Activated T-cell treated with anti-CD3 and anti-CD28 coated beads, Interleukin-2, amount 50 U/mL, for 4 hours (primary cell): ENCODE measurements around the gene ANXA6. TPM values are rescaled to one million over a fixed set of nuclear protein-coding genes. Genes with fewer than 3 reads are reported as not detected.

Experiments used
- ATAC-seq, 2 donors: fragments of 200-7000 bp; cut with Tn5 transposase; one replicate each; pipeline ENCODE4 v1.10.0; 2021
- DNase-seq: peaks from one replicate; pipeline ENCODE4 v3.0.0-alpha.2; 2020
- H3K27me3 Mint-ChIP-seq: one replicate; pipeline ENCODE4 v1.8.0; 2021; ENCODE audit warnings: low read depth, mixed read lengths
- H3K36me3 Mint-ChIP-seq: one replicate; pipeline ENCODE4 v1.8.0; 2022; ENCODE audit warnings: mixed read lengths; ENCODE audit not compliant: insufficient read depth
- H3K4me1 Mint-ChIP-seq: one replicate; pipeline ENCODE4 v1.8.0; 2021; ENCODE audit warnings: low read depth, mixed read lengths
- H3K4me3 Mint-ChIP-seq: one replicate; pipeline ENCODE4 v1.8.0; 2021; ENCODE audit warnings: mild to moderate bottlenecking, moderate library complexity, mixed read lengths
- H3K9me3 Mint-ChIP-seq: one replicate; pipeline ENCODE4 v1.8.0; 2021; ENCODE audit warnings: mixed read lengths
- total RNA-seq, 3 donors: library from RNA; stranded (reverse); gene quantifications; one replicate each; pipeline ENCODE4 v1.2.1, GENCODE V29; 2021

Gene ANXA6
- total RNA-seq, 3 donors from 2014 or later, result 102 to 156 (median 128) TPM

DNA sequence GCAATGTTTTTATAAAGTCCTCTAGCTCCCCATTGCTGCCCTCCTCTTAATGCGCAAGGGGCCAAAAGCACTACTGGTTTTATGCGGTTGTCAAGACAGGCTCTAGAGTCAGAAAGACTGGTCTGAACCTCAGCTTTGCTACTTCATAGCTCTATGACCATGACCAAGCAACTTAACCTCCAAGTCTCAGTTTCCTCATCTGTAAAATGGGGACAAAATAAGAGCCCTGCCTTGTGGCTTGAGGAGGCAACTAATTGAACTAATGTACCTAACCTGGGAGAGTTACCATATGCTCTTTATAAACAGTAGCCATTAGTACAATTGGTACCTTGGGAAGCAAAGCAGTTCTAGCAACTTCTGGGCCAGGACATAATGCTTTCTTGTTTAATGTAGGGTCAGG, 36.5 kb downstream of the ANXA6 start:
- H3K9me3 Mint-ChIP-seq, result no peaks in the 10 kb centered on the region
- H3K4me1 Mint-ChIP-seq, result peaks cover 26% of the 10 kb centered on the region
- H3K4me3 Mint-ChIP-seq, result no peak overlapping the region
- DNase-seq, result no peak
- peaks cover 41% of the 10 kb centered on the region for H3K36me3 Mint-ChIP-seq
- no peak for ATAC-seq
- H3K27me3 Mint-ChIP-seq, result no peaks in the 10 kb centered on the region

DNA sequence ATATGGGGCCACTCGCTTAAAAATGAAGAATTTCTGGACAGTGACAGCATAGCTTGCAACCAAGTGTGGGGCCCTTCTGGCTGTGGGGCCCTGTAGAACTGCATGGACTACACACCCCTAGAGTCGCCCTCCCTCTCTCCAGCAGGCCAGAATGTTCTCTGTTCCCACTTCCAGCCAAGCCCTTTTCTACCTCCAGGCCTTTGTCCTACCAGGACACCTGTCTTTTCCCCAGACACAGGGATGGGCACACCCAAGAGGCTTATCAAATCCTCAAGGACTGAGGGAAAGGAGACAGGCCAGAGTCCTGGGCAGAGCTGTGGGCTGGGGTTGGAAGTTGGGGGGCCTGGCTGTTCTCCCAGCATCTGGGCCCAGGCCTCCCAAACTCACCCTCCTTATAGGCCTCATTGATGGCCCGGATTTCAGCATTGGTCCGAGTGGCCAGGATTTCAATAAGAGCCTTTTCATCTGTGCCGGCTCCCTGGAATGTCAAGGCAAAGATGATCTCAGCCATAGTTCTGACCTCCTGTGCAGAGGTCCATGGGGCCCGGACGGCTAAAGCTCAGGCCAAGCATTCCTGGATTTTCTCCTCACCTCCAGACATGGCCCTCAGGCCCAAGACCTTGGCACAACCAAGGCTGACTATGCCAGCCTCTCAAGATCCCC, 38.5 kb downstream of the ANXA6 start:
- no peaks in the 10 kb centered on the region for H3K27me3 Mint-ChIP-seq
- peaks cover 11% of the 10 kb centered on the region for H3K4me1 Mint-ChIP-seq
- peaks cover 37% of the 10 kb centered on the region for H3K36me3 Mint-ChIP-seq
- ATAC-seq (no peak), DNase-seq (no peak)
- H3K4me3 Mint-ChIP-seq, result no peak overlapping the region
- H3K9me3 Mint-ChIP-seq, result no peaks in the 10 kb centered on the region

DNA sequence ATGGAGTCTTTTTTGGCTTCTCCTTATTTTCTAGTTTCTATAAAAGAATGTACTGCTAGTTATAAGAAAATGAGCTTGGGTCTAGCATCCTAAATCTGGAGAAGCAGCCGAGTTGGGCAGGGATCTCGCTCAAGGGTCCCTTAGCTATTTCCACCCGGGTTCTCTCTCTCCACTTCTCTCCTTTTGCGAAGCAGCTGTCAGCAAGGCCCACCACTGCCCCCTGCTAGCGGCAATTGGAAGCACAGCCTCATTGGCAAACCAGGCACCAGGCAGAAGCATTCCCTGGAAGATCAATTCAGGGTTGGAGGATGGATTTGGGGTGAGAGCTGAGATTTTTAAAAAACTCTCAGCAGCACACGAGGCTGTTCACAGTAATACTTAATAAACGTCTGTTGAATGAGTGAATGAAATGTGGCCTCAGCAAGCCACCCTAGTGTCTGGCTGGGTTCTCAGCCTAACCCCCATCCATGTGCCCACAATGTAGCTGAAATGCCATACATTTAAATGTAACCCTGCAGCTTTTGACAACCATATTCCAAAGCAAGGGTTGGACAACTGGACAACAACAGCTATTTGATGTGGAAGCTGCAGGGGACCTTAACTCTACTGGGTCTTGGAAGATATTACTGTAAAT, 42.2 kb downstream of the ANXA6 start:
- Mint-ChIP-seq H3K27me3 (no peaks in the 10 kb centered on the region), H3K4me1 (peaks cover 3% of the 10 kb centered on the region), H3K4me3 (no peak overlapping the region), H3K36me3 (peaks cover 28% of the 10 kb centered on the region), H3K9me3 (no peaks in the 10 kb centered on the region)
- DNase-seq (peak; percentile 76), ATAC-seq (peak in 1 of 2 donors; percentile 58)

DNA sequence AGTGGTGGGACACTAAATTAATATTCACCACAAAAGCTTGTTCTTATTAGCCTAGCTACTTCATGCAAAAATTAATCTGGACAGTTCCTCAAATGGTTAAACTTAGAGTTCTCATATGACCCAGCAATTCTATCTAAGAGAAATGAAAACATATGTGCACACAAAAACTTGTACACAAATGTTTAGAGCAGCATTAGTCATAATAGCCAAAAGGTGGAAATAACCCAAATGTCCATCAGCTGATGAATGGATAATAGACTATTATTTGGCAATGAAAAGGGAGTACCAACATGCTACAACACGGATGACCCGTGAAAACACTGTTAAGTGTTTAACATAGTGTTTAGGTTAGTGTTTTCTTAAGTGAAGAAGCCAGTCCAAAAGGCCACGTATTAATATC, 43.9 kb downstream of the ANXA6 start:
- ATAC-seq (no peak), DNase-seq (no peak)
- Mint-ChIP-seq H3K4me1 (peaks cover 3% of the 10 kb centered on the region), H3K36me3 (peaks cover 31% of the 10 kb centered on the region), H3K27me3 (no peaks in the 10 kb centered on the region), H3K9me3 (no peaks in the 10 kb centered on the region), H3K4me3 (no peak overlapping the region)

DNA sequence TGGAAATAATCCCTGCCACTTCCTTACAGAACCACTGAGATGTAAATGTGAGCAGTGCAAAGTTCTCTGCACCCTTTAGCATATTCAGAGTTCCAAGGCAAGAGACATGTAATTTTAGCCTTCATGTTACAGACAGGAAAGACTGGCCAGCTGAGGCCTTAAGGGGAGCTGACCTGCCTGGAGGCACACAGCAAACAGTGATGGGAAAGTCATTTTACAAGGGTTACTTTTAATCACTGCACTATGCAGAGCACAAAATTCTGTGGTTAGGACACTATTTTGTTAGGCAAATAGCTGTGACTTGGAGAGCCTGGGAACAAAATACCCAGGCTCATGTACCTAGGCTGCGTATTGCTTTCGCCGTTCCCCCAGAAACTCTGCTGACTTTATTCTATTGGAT, 46.6 kb downstream of the ANXA6 start:
- H3K4me3 Mint-ChIP-seq, result no peak overlapping the region
- ATAC-seq (no peak), DNase-seq (no peak)
- H3K36me3 Mint-ChIP-seq, result peaks cover 39% of the 10 kb centered on the region
- H3K27me3 Mint-ChIP-seq, result no peaks in the 10 kb centered on the region
- peaks cover 3% of the 10 kb centered on the region for H3K4me1 Mint-ChIP-seq
- no peaks in the 10 kb centered on the region for H3K9me3 Mint-ChIP-seq

DNA sequence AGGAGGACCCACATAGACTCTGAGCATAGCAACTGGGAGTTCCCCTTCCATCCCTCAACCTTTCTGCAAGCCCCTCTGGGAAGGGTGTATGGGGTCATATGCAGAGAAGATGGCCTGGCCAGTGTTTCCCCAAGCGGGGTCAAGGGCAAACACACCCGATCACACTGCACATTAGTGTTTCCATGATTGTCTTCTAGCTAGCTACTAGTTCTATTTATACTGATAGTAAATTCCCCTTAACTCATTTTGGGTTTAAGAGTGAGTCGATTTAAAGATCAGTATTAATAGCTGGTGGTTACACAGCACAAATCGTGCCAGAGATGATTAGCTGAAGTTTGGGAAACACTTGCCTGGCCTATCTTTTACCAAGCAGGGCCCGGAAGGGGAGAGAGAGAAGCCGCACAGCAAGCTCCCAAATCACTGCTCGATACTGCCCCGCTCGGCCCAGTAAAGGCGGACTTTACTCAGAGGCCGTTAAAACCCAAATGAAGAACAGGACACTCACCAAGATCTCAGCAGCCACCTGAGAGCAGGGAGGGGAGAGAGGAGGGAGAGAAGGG, 47.4 kb downstream of the ANXA6 start:
- no peak for DNase-seq
- no peaks in the 10 kb centered on the region for H3K9me3 Mint-ChIP-seq
- peaks cover 40% of the 10 kb centered on the region for H3K36me3 Mint-ChIP-seq
- ATAC-seq, result peak in 1 of 2 donors; percentile 28
- peaks cover under 1% of the 10 kb centered on the region for H3K4me1 Mint-ChIP-seq
- H3K27me3 Mint-ChIP-seq, result no peaks in the 10 kb centered on the region
- H3K4me3 Mint-ChIP-seq, result no peak overlapping the region

DNA sequence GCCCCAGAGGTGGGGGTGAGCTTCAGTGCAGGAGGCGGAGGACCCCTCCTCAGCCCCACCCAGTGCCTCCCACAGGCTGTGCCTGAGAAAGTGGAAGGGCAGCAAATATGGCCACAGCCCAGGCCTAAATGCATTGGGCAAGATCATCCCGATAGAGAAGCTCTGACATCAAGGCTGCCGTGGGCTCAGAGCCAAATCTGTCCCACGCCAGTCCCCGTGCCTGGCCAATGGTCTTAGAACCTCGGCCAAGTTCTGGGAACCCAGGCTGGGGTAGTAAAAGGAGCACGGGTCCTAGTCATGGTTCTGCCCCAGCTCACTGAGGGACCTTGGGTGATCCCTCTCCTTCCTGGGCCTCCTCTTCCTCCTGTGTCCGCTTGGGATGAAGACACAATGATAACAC, 49.0 kb downstream of the ANXA6 start:
- Mint-ChIP-seq H3K4me1 (no peaks in the 10 kb centered on the region), H3K4me3 (no peak overlapping the region), H3K9me3 (no peaks in the 10 kb centered on the region), H3K27me3 (no peaks in the 10 kb centered on the region), H3K36me3 (peaks cover 44% of the 10 kb centered on the region)
- ATAC-seq (no peak), DNase-seq (no peak)

DNA sequence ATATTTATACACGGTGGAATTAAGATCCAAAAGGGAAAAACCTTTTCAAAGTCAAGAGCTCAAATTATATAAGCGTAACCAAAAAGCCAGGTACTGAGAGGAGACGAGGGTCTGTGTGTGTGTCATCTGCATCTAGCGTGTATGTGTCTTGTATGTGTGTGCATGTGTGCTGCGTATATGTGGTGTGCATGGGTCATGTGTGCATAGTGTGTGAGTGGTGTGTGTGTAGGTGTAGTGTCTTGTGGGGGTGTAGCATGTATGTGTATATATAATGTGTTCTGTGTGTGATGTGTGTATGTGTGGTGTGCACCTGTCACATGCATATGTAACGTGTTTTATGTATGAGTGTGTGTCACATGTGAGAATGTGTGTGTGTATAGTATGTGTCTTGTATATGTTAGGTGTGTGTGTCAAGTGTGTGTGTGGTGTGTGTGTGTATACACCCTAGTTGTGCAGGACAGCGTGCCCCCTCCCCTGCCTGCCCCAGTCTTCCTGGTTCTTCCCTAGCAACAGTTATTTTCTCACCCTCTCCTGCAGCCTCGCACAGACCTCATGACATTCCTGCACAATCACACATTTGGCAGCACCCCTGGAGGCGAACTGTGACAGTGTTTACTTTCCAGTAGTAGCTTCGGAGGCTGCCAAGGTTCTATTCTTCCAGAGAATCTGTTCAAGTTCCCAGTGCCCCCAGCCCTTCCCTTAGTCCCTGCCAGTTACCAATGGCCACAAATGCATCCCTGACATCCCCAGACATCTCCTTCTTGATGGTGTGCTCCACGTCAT, 49.6 kb downstream of the ANXA6 start:
- Mint-ChIP-seq H3K4me3 (no peak overlapping the region), H3K4me1 (no peaks in the 10 kb centered on the region), H3K27me3 (no peaks in the 10 kb centered on the region), H3K9me3 (no peaks in the 10 kb centered on the region), H3K36me3 (peaks cover 46% of the 10 kb centered on the region)
- ATAC-seq, result no peak
- DNase-seq, result no peak

DNA sequence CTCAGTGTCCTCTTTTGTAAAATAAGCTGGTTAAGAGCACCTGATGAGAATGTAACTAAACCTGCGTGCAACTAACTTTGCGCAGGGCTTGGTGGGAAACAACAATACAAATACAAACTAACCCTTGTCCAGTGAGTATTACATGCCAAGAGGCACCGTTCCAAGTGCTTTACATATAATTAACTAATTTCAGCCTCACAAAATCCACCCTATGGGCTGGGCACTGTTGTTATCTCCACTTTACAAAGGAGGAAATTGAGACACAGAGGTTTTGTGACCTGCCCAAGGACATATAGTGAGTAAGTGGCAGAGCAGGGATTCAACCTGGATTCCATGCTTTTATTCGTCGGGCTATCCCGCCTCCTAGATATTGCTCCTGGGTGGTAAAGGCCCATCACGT, 50.5 kb downstream of the ANXA6 start:
- H3K4me1 Mint-ChIP-seq, result no peaks in the 10 kb centered on the region
- no peaks in the 10 kb centered on the region for H3K27me3 Mint-ChIP-seq
- DNase-seq, result no peak
- no peak for ATAC-seq
- no peaks in the 10 kb centered on the region for H3K9me3 Mint-ChIP-seq
- peaks cover 49% of the 10 kb centered on the region for H3K36me3 Mint-ChIP-seq
- no peak overlapping the region for H3K4me3 Mint-ChIP-seq

DNA sequence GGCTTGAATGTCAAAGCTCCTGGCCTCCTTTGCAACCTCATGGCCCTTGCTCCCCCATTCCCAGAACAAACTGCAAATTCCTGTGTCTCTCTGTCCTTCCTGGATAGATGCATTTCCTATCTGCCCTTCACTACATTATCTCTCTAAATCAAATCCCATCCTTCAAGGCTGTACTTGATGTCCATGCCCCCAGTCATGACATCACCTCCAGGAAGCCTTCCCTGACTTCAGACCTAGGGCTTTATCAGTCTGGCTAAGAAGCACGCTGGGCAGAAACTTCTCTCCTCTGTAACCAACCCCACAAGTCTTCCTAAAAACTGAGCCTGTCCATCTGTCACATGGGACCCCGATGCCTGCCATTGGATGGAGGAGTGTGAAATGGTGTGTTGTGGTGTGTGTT, 51.1 kb downstream of the ANXA6 start:
- DNase-seq (no peak), ATAC-seq (no peak)
- no peaks in the 10 kb centered on the region for H3K9me3 Mint-ChIP-seq
- H3K27me3 Mint-ChIP-seq, result no peaks in the 10 kb centered on the region
- H3K36me3 Mint-ChIP-seq, result peaks cover 49% of the 10 kb centered on the region
- H3K4me3 Mint-ChIP-seq, result no peak overlapping the region
- H3K4me1 Mint-ChIP-seq, result no peaks in the 10 kb centered on the region

DNA sequence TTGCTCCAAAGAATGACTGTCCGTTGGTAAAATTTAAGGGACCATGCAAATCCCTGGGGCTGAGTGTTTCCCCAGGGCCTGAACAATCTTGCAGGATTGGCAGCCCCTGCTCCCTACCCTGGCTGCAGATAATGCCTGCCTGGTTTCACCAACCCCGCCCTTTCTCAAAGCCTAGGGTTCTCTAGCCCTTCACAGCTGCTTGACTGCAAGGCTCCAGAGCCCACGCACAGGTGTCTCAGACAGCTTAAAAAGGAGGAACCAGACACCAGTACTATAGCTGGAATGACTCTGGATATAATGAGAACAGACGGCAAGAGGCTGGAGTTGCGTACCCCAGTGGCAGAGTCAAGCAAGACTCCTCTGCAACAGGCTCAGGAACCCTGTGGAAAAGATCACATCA, 51.5 kb downstream of the ANXA6 start:
- Mint-ChIP-seq H3K4me3 (no peak overlapping the region), H3K9me3 (no peaks in the 10 kb centered on the region), H3K36me3 (peaks cover 49% of the 10 kb centered on the region), H3K4me1 (no peaks in the 10 kb centered on the region), H3K27me3 (no peaks in the 10 kb centered on the region)
- no peak for DNase-seq
- no peak for ATAC-seq

DNA sequence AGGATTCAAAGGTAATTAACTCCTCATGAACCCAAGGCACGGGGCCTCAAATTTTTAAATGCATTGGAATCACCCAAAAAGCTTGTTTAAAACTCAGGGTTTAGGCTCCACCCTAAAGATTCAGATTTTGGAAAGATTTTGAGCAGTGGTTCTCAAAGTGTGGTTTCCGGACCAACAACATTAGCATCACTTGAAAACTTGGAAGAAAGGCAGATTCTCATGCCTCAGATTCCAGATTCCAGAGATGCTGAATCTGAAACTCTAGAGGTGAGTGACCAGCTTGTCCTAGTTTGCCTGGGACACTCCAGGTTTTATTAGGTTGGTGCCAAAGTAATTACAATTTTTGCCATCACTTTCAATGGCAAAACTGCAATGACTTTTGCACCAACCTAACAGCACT, 52.0 kb downstream of the ANXA6 start:
- H3K4me3 Mint-ChIP-seq, result no peak overlapping the region
- no peak for ATAC-seq
- H3K4me1 Mint-ChIP-seq, result no peaks in the 10 kb centered on the region
- DNase-seq, result no peak
- H3K9me3 Mint-ChIP-seq, result no peaks in the 10 kb centered on the region
- peaks cover 48% of the 10 kb centered on the region for H3K36me3 Mint-ChIP-seq
- H3K27me3 Mint-ChIP-seq, result no peaks in the 10 kb centered on the region

DNA sequence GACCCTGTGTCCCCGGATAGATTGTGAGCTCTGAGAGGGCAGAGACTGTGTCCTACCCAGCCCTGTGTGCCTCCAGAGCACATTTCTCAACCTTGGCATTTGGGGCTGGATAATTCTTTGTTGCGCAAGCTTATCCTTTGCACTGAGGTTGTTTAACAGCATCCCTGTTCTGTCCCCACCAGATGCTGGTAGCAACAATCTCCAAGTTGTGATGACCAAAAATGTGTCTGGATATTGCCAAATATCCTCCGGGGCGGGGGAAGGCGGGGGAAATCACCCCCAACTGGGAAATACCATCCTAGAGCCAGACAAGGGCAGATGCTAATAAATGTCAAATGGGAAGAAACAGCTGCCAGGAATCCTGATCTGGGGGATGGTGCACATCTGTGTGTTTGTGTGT, 52.8 kb downstream of the ANXA6 start:
- no peaks in the 10 kb centered on the region for H3K27me3 Mint-ChIP-seq
- H3K4me1 Mint-ChIP-seq, result peaks cover 2% of the 10 kb centered on the region
- H3K9me3 Mint-ChIP-seq, result no peaks in the 10 kb centered on the region
- peaks cover 47% of the 10 kb centered on the region for H3K36me3 Mint-ChIP-seq
- no peak overlapping the region for H3K4me3 Mint-ChIP-seq
- DNase-seq (no peak), ATAC-seq (no peak)

DNA sequence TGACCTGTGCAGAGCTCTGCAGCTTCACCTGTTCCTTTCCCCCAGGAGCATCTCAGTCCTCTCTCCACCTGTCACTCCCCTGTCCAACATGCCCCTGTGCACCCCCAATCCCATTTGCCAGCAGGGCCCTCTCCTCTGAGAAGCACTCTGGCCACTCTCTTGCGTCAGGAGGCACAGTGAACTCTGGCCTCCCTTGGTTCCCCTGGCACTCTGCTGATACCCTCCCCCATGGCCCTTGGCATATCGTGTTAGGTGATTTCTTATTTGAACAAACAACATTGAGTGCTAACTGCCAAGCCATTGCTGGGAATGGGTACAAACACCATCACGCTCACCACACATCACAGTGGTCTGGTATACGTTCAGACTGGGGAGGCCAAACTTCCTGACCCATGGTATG, 55.8 kb downstream of the ANXA6 start:
- Mint-ChIP-seq H3K36me3 (peaks cover 38% of the 10 kb centered on the region), H3K4me1 (peaks cover 31% of the 10 kb centered on the region)

More for the DNA sequence above, 55.8 kb downstream of the ANXA6 start:
- Mint-ChIP-seq H3K4me3 (no peak overlapping the region), H3K9me3 (no peaks in the 10 kb centered on the region), H3K27me3 (no peaks in the 10 kb centered on the region)
- DNase-seq, result no peak
- no peak for ATAC-seq
